ENCODE data around the gene IL31RA.

IL31RA gene

GRCh38 chr5:55959208-55959607, 108.1 kb downstream of the IL31RA start:
- Histone ChIP-seq H3K79me2 (ENCODE audit: control insufficient read depth, insufficient read depth, low read length, poor library complexity) (no peaks in the 10 kb centered on the region), H3K4me2 (ENCODE audit: low read length) (no peak overlapping the region), H4K12ac (ENCODE audit: low read depth, low read length) (no peak overlapping the region), H3K9ac (ENCODE audit: low read length) (no peak overlapping the region), H3K9me3 (ENCODE audit: insufficient read depth, low read depth, low read length) (peaks cover 2% of the 10 kb centered on the region), H2AFZ (ENCODE audit: insufficient read depth, low read length, poor library complexity) (no peak overlapping the region), H3K23ac (ENCODE audit: low read length) (no peak overlapping the region), H2BK12ac (ENCODE audit: low read length) (no peak overlapping the region), H3K14ac (ENCODE audit: low read length) (no peak overlapping the region), H3K79me1 (ENCODE audit: low read length) (no peaks in the 10 kb centered on the region), H4K8ac (ENCODE audit: low read depth, low read length) (no peak overlapping the region), H3K4ac (ENCODE audit: low read depth, low read length) (no peak overlapping the region), H2AK5ac (ENCODE audit: low read length) (no peak overlapping the region), H3K36me3 (ENCODE audit: control insufficient read depth in 1 of 2, insufficient read depth in 2 of 2, low read length in 2 of 2) (peaks cover 9 to 12% of the 10 kb centered on the region in 2 experiments), H3K4me1 (ENCODE audit: control insufficient read depth in 1 of 2, insufficient read depth in 2 of 2, low read length in 2 of 2) (no peaks in the 10 kb centered on the region), H3K4me3 (ENCODE audit: low read depth, low read length) (no peak overlapping the region), H3K27ac (ENCODE audit: low read depth, low read length) (no peak overlapping the region), H4K91ac (ENCODE audit: low read depth, low read length) (no peak overlapping the region), H2BK120ac (ENCODE audit: insufficient read depth, low read length, poor library complexity) (no peak overlapping the region), H2BK5ac (ENCODE audit: low read depth, low read length, poor library complexity) (no peak overlapping the region), H3K18ac (ENCODE audit: low read length) (no peak overlapping the region), H3K27me3 (ENCODE audit: insufficient read depth, low read length) (no peaks in the 10 kb centered on the region)
- DNase-seq, result no peak
- WGBS (ENCODE audit: extremely low coverage, insufficient coverage, insufficient read length), result no CpG with 5 or more reads among the region's 1 CpG

DNA sequence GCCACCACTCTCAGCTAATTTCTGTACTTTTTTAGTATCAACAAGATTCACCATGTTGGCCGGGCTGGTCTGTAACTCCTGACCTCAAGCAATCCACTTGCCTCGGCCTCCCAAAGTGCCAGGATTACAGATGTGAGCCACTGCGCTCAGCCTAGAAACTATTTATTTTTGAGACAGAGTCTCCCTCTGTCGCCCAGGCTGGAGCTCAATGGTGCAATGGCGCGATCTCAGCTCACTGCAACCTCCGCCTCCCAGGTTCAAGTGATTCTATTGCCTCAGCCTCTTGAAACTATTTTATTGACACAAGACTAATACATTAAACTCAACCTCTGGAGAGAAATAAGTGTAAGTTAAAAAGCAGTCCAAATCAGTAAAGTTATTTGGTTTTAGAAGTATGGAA, 109.6 kb downstream of the IL31RA start:
- Histone ChIP-seq H3K36me3 (ENCODE audit: control insufficient read depth in 1 of 2, insufficient read depth in 2 of 2, low read length in 2 of 2) (peaks cover 4 to 9% of the 10 kb centered on the region in 2 experiments), H3K9ac (ENCODE audit: low read length) (no peak overlapping the region), H3K14ac (ENCODE audit: low read length) (no peak overlapping the region), H3K79me2 (ENCODE audit: control insufficient read depth, insufficient read depth, low read length, poor library complexity) (no peaks in the 10 kb centered on the region), H2AK5ac (ENCODE audit: low read length) (no peak overlapping the region), H3K27ac (ENCODE audit: low read depth, low read length) (no peak overlapping the region), H3K4me1 (ENCODE audit: control insufficient read depth in 1 of 2, insufficient read depth in 2 of 2, low read length in 2 of 2) (no peaks in the 10 kb centered on the region), H3K79me1 (ENCODE audit: low read length) (no peaks in the 10 kb centered on the region), H3K18ac (ENCODE audit: low read length) (no peak overlapping the region), H2BK5ac (ENCODE audit: low read depth, low read length, poor library complexity) (no peak overlapping the region), H3K4me3 (ENCODE audit: low read depth, low read length) (no peak overlapping the region), H2BK12ac (ENCODE audit: low read length) (no peak overlapping the region), H3K9me3 (ENCODE audit: insufficient read depth, low read depth, low read length) (no peaks in the 10 kb centered on the region), H3K23ac (ENCODE audit: low read length) (no peak overlapping the region), H4K8ac (ENCODE audit: low read depth, low read length) (no peak overlapping the region), H4K12ac (ENCODE audit: low read depth, low read length) (no peak overlapping the region), H3K4ac (ENCODE audit: low read depth, low read length) (no peak overlapping the region), H3K27me3 (ENCODE audit: insufficient read depth, low read length) (no peaks in the 10 kb centered on the region), H4K91ac (ENCODE audit: low read depth, low read length) (no peak overlapping the region), H3K4me2 (ENCODE audit: low read length) (no peak overlapping the region), H2AFZ (ENCODE audit: insufficient read depth, low read length, poor library complexity) (no peak overlapping the region), H2BK120ac (ENCODE audit: insufficient read depth, low read length, poor library complexity) (no peak overlapping the region)
- WGBS (ENCODE audit: extremely low coverage, insufficient coverage, insufficient read length), result no CpG with 5 or more reads among the region's 7 CpGs
- DNase-seq, result no peak

DNA sequence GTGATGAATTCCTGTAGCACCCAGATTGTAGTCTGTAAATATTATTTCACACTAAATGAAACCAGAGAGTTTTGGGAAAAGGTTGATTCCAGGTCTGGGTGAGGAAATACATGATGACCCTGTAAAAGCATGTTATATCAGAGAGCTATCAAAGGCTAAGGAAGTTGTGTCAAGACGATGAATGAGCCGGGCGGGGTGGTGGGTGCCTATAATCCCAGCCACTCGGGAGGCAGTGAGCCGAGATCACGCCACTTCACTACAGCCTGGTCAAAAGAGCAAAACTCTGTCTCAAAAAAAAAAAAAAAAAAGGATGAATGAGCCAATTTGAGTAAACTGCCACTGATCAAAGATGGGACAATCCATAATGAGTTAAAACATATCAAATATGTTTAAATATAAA, 114.4 kb downstream of the IL31RA start:
- Histone ChIP-seq H3K36me3 (ENCODE audit: control insufficient read depth in 1 of 2, insufficient read depth in 2 of 2, low read length in 2 of 2) (peaks cover 3% of the 10 kb centered on the region in 2 experiments), H3K4me1 (ENCODE audit: control insufficient read depth in 1 of 2, insufficient read depth in 2 of 2, low read length in 2 of 2) (no peaks in the 10 kb centered on the region), H4K8ac (ENCODE audit: low read depth, low read length) (no peak overlapping the region), H3K14ac (ENCODE audit: low read length) (no peak overlapping the region), H3K9ac (ENCODE audit: low read length) (no peak overlapping the region), H4K12ac (ENCODE audit: low read depth, low read length) (no peak overlapping the region), H3K79me2 (ENCODE audit: control insufficient read depth, insufficient read depth, low read length, poor library complexity) (no peaks in the 10 kb centered on the region), H3K18ac (ENCODE audit: low read length) (no peak overlapping the region), H2BK120ac (ENCODE audit: insufficient read depth, low read length, poor library complexity) (no peak overlapping the region), H2AK5ac (ENCODE audit: low read length) (no peak overlapping the region), H3K4me2 (ENCODE audit: low read length) (no peak overlapping the region), H3K23ac (ENCODE audit: low read length) (no peak overlapping the region), H2BK5ac (ENCODE audit: low read depth, low read length, poor library complexity) (no peak overlapping the region), H3K4me3 (ENCODE audit: low read depth, low read length) (no peak overlapping the region), H2AFZ (ENCODE audit: insufficient read depth, low read length, poor library complexity) (no peak overlapping the region), H3K79me1 (ENCODE audit: low read length) (no peaks in the 10 kb centered on the region), H4K91ac (ENCODE audit: low read depth, low read length) (no peak overlapping the region), H3K4ac (ENCODE audit: low read depth, low read length) (no peak overlapping the region), H3K27ac (ENCODE audit: low read depth, low read length) (no peak overlapping the region), H3K9me3 (ENCODE audit: insufficient read depth, low read depth, low read length) (no peaks in the 10 kb centered on the region), H2BK12ac (ENCODE audit: low read length) (no peak overlapping the region), H3K27me3 (ENCODE audit: insufficient read depth, low read length) (no peaks in the 10 kb centered on the region)
- no CpG with 5 or more reads among the region's 6 CpGs for WGBS (ENCODE audit: extremely low coverage, insufficient coverage, insufficient read length)
- DNase-seq, result no peak

DNA sequence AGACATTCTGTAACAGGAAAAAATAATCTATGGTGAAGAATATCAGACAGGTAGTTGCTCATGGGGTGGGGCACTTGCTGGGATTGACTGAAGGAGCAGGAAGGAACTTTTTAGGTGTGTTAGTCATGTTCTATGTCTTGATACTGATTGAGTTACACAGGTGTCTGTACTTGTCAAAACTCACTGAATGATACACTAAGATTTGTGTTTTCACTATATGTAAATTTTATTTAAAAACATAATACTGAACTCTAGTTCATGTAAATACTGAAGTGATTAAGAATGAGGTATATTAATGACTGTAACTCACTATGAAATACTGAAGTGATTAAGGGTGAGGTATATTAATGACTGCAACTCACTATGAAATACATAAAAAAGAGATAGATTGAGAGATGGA, 115.1 kb downstream of the IL31RA start:
- Histone ChIP-seq H3K79me2 (ENCODE audit: control insufficient read depth, insufficient read depth, low read length, poor library complexity) (no peaks in the 10 kb centered on the region), H3K4me3 (ENCODE audit: low read depth, low read length) (no peak overlapping the region), H3K9ac (ENCODE audit: low read length) (no peak overlapping the region), H3K14ac (ENCODE audit: low read length) (no peak overlapping the region), H3K27ac (ENCODE audit: low read depth, low read length) (no peak overlapping the region), H3K4ac (ENCODE audit: low read depth, low read length) (no peak overlapping the region), H3K9me3 (ENCODE audit: insufficient read depth, low read depth, low read length) (no peaks in the 10 kb centered on the region), H3K79me1 (ENCODE audit: low read length) (no peaks in the 10 kb centered on the region), H4K12ac (ENCODE audit: low read depth, low read length) (no peak overlapping the region), H3K36me3 (ENCODE audit: control insufficient read depth in 1 of 2, insufficient read depth in 2 of 2, low read length in 2 of 2) (peaks cover 1 to 3% of the 10 kb centered on the region in 2 experiments), H3K4me1 (ENCODE audit: control insufficient read depth in 1 of 2, insufficient read depth in 2 of 2, low read length in 2 of 2) (no peaks in the 10 kb centered on the region), H2BK120ac (ENCODE audit: insufficient read depth, low read length, poor library complexity) (no peak overlapping the region), H2AK5ac (ENCODE audit: low read length) (no peak overlapping the region), H4K91ac (ENCODE audit: low read depth, low read length) (no peak overlapping the region), H3K27me3 (ENCODE audit: insufficient read depth, low read length) (no peaks in the 10 kb centered on the region), H3K23ac (ENCODE audit: low read length) (no peak overlapping the region), H2BK12ac (ENCODE audit: low read length) (no peak overlapping the region), H4K8ac (ENCODE audit: low read depth, low read length) (no peak overlapping the region), H2AFZ (ENCODE audit: insufficient read depth, low read length, poor library complexity) (no peak overlapping the region), H3K4me2 (ENCODE audit: low read length) (no peak overlapping the region), H2BK5ac (ENCODE audit: low read depth, low read length, poor library complexity) (no peak overlapping the region), H3K18ac (ENCODE audit: low read length) (no peak overlapping the region)
- DNase-seq, result no peak

Data from trophoblast cell (in vitro differentiated cells and primary cell).